Ishikawa (cell line): ENCODE results near the gene CPE.

ENCODE experiments used
- CEBPB ChIP-seq: IDR thresholded peaks from 2 replicates; pipeline ENCODE4 v1.6.1; 2012
- EP300 ChIP-seq: IDR thresholded peaks from 2 replicates; pipeline ENCODE4 v1.6.1; 2012; ENCODE audit warnings: borderline replicate concordance
- RAD21 ChIP-seq: IDR thresholded peaks from 2 replicates; pipeline ENCODE4 v1.6.1; 2012; ENCODE audit warnings: low read depth
- TAF1 ChIP-seq: IDR thresholded peaks from 2 replicates; pipeline ENCODE4 v1.6.1; 2012; ENCODE audit warnings: low read depth, mild to moderate bottlenecking

DNA sequence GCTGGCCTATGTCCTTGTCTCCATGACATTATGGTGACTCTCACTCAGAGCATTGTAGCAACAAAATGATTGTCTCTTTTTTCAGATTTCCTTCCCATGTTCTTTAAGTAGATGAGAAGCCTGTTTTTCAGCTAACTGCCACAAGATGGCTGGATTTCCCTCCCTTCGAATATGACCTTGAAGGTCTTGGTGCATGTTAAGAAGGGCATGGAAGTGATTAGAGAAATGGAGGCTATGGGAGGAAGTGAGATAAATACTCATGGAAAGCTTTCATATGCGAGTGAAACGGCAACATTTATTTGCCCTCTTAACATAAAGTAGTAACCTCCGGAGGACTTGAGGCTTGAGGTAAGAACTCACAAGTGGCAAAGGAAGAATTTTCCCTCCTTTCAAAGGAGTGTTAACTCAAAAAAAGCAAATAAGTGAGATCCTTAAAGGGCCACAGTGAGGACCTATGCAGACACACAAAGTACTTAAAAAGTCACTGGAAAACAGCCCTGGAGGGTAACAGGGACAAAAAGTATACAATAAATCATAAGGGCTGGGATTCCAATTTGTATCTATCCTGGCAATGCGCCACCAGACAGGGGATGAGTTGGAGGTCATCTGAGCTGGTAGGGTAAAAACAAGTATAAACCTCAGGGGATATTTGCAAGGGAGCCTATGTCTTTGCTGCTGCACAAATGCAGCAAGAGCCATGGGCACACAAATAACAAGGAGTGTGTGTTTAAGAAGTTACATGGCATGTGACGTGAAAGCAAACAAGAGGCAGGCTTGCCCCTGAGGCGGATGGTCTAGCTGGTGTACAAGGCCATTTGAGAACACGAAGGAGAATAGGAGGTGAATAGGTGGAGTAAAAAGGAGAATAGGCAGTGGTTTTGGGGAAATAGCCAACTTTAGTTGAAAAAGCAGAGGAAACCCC, 96.2 kb downstream of the CPE start:
- TF ChIP-seq RAD21 (no peak), TAF1 (no peak), EP300 (no peak), CEBPB (no peak)
